ENCODE results near the gene PARD3.
"Not testable (repeated sequence)": the region's sequence is repeated elsewhere in the genome, so short reads cannot be mapped to it uniquely, and the experiment has no call there.

Gene PARD3

DNA sequence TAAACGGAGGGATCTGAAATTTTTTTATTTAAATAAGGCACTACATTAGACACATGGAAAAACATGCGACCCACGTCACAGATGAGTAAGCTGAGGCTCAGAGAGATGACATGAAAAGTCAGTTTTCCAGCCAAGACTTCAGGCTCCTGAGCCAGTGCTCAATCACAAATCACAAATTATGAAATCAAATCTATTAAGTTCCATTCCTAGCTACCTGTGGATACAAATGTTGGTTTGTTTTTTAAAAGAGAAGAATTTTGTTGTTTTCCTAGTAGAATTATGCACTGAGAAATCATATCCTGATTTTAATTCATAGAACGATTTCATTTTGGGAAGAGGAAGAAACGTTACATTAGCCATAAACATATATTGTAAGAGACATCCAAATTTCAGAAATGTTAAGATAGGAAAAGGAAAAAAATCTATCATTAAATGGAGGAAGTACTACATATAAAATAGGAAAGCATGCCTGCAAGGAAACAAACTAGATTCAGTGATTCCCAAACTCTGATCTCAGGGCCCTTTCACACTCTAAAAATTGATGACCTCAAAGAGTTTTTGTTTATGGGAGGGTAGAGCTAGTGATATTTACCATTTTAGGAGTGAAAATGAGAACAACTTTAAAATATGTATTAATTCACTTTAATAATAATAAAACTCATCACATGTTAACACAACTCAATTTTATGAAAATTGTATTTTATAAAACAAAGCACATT lies 340.4 kb downstream of the PARD3 start:
- DNase-seq (ENCODE audit: low spot score) (no peak), FAIRE-seq (no peak)

DNA sequence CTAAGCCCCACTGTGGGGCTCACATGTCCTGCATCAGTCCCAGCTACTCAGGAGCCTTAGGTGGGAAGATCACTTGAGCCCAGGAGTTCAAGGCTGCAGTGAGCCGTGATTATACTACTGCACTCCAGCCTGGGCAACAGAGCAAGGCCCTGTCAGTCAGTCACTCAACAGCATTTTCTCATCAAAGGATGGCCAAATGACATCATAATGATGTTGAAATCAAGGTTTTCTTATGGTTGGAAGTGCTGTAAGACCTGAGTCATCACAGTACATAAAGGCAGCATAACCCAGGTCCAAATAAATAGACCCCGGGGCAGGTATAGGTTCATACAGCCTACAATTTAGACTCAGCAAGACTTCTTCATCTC lies 341.1 kb downstream of the PARD3 start:
- FAIRE-seq, result no peak
- peak; percentile 13 for DNase-seq (ENCODE audit: low spot score)

GRCh38 chr10:34473174-34474008 lies 341.7 kb downstream of the PARD3 start:
- FAIRE-seq, result no peak
- no peak for DNase-seq (ENCODE audit: low spot score)

DNA sequence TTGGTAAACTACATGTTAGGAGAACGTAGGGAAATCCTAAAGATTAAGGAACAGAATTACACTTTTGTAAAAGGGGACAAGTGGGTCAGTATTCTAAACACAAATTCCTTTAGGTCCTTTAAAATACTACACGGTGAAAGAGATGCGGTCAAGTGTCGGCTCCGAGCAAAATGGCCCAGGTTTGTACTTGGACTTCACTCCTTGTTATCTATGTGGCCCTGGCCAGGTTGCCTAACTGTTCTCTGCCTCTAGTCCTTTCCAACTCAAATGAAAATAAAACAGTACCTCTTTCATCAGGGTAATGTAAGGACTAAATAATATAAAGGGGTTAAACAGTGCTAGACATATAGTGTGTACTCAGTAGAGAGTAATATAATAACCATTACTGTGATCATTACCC lies 344.8 kb downstream of the PARD3 start:
- DNase-seq (ENCODE audit: low spot score) (no peak), FAIRE-seq (no peak)

DNA sequence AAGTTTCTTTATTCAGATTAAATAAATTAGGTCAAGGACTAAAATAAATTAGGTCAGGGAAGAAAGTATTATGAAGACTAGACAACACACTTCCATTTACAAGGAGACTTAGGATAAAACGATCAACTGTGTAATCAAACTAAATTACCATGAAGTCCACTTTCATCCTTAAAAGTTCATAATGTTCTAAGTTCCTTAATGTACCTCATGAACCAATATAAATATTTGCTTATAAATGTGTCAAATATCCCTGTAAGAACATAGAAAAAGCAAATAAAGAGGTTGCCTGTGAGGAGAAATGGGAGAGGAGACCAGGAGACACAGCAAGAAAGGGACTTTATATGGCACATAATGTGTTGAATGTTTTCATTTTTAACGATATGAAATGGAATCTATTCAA lies 345.6 kb downstream of the PARD3 start:
- DNase-seq (ENCODE audit: low spot score) (no peak), FAIRE-seq (no peak)

GRCh38 chr10:34467902-34468301 lies 347.2 kb downstream of the PARD3 start:
- no peak for FAIRE-seq
- no peak for DNase-seq (ENCODE audit: low spot score)

DNA sequence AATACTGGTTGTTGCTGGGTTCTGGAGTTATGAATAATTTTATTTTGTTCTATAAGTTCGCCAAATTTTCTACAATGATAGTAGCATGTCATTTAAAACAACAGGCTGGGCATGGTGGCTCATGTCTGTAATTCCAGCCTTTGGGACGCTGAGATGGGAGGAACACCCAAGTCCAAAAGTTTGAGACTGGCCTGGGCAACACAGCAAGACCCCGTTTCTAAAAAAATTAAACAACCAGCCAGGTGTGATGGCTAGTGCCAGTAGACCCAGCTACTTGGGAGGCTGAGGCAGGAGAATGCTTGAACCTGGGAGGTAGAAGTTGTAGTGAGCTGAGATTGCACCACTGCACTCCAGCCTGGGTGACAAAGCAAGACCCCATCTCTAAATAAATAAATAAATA lies 347.7 kb downstream of the PARD3 start:
- no peak for DNase-seq (ENCODE audit: low spot score)
- FAIRE-seq, result no peak

DNA sequence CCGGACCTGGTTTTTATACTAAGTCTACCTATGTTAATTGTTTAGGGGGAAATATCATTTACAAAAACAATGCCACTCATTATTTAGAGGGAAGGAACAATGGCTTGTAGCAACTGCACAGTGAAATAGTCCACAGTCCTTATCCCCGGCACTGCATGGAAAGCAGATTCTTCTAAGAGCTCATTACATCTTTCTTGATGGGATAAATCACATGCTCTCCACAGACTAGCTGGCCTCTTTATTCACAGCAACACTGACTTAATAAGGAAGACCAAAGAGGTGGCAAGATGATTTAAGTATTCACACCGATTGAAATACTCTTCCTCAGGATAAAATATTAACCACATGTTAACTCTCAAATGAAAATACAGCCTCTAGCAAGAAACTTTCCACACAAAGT lies 349.4 kb downstream of the PARD3 start:
- FAIRE-seq (no peak), DNase-seq (ENCODE audit: low spot score) (no peak)

DNA sequence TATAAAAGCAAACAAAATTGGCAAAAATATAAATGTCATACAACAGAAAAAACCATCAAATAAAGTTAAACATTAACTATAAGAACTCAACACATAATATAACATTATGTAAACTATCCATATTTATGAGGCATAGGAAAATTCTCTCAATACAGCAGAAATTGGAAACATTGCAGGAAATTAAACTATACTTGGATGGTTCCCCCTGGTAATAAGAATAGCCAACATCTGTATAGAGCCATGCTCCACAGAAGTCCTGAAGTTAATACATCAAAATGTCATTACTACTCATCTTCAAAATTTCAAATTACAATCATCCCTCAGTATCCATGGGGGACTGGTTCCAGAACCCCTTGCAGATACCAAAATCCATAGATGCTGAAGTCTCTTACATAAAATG lies 350.5 kb downstream of the PARD3 start:
- no peak for FAIRE-seq
- DNase-seq (ENCODE audit: low spot score), result no peak

DNA sequence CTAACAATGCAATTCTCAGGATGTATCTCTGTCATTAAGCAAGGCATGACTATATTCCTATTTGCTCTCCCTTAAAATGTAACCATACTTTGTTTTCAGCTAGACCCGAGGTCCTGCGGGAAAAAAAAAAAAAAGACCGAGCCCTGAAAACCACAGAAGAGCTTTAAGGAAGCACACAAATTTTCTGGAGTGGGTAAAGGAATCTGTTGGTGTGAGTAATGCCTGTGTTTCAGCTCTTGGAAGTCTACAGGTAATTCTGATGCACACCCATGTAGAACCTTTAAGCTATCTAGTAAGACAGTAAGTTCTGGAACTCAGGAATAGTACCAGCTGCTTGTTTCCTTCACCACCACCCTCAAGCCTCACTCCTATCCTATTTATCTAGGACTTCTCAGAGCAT lies 351.1 kb downstream of the PARD3 start:
- no peak for FAIRE-seq

GRCh38 chr10:34462993-34463392 lies 352.1 kb downstream of the PARD3 start:
- FAIRE-seq, result no peak
- DNase-seq (ENCODE audit: low spot score), result no peak

More for the DNA sequence above, 351.1 kb downstream of the PARD3 start:
- no peak for DNase-seq (ENCODE audit: low spot score)

GRCh38 chr10:34462056-34462455 lies 353.0 kb downstream of the PARD3 start:
- no peak for DNase-seq (ENCODE audit: low spot score)
- no peak for FAIRE-seq

GRCh38 chr10:34454590-34455261 lies 360.4 kb downstream of the PARD3 start:
- DNase-seq (ENCODE audit: low spot score) (no peak), FAIRE-seq (no peak)

DNA sequence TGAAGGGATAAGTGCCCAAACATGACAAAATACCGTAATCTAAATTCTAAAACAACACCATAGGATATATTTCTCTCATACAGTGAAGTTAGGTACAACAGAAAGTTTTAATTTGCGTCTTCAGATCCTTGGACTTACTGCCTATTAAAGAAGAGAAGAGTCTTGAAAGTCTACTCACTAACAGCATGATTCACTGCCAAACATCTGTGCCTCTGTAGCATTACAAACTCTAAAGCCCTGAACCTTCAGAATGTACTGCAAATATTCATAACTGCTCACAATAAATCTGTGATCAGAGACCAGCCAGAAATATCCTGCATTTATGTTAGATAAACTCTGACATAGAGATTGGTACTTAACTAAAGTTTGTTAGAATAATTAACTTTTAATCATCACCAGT lies 365.3 kb downstream of the PARD3 start:
- no peak for DNase-seq (ENCODE audit: low spot score)
- no peak for FAIRE-seq

- FAIRE-seq (no peak), DNase-seq (ENCODE audit: low spot score) (no peak)
Observed at GRCh38 chr10:34446049-34446448, 369.0 kb downstream of the PARD3 start.

GRCh38 chr10:34444223-34445183 lies 370.6 kb downstream of the PARD3 start:
- no peak for DNase-seq (ENCODE audit: low spot score)
- no peak for FAIRE-seq

GRCh38 chr10:34439386-34439785 lies 375.7 kb downstream of the PARD3 start:
- FAIRE-seq; DNase-seq (ENCODE audit: low spot score): not testable (repeated sequence)

- no peak for FAIRE-seq
- no peak for DNase-seq (ENCODE audit: low spot score)
Observed at GRCh38 chr10:34438741-34439140, 376.4 kb downstream of the PARD3 start.

DNA sequence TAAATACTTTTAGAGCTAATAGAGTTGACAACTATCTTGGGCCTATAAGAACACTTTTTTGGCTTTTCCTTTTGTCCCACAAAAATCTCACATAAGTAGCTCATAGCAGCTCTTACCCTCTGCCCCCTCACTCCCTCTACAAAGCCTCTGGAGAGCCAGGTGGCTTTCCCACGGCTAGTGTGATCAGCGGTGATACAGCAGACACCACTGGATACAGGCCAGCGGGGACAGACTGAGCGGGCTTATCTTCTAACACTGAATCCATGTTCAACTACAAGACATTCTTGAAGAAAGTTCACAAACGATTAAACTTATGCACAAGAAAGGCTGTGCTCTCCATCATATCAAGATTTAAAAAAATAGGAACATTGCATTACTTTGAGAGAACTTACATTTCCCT lies 377.2 kb downstream of the PARD3 start:
- no peak for DNase-seq (ENCODE audit: low spot score)
- FAIRE-seq, result no peak

DNA sequence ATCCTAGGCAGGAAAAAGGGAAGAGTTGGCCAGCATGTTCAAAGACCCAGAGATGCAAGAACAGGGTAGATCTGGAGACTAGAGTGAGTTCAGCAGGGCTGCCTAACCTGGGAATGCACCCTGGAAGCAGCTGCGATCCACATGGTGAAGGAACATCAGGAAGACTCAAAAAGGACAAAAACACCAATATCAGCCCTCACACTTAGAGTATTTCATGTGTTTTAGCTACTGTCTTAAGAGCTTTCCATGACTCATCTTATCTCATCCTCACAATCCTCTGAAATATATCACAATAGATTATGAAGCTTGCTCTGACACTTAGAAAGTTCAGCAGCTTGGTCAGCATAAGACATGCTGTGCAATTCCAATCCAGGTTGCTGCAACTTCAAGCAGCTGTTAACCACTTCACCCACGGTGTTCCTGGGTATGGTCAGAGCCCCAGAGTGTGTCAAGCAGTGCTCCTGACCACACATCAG lies 380.9 kb downstream of the PARD3 start:
- no peak for FAIRE-seq
- DNase-seq (ENCODE audit: low spot score), result no peak

Measured in RCC 7860 (cell line).